Transverse colon (tissue), 4 donors: ENCODE results near the gene TMEM170A. TPM values are rescaled to one million over a fixed set of nuclear protein-coding genes. Genes with fewer than 3 reads are reported as not detected.

Experiments used
- DNase-seq: peaks from one replicate; pipeline ENCODE4 v3.0.0-alpha.2; 2019
- H3K27ac ChIP-seq, 4 donors: fragments of 200-600 bp; sonication (generic); 2 replicates each; pipeline ENCODE4 v1.5.1; 2016 to 2018; ENCODE audit warnings: inconsistent platforms in 4 of 4
- H3K27me3 ChIP-seq: fragments of 200-600 bp; sonication (generic); 2 replicates; pipeline ENCODE4 v1.5.1; 2017; ENCODE audit warnings: inconsistent platforms
- H3K36me3 ChIP-seq, 4 donors: fragments of 200-600 bp; sonication (generic); 2 replicates each; pipeline ENCODE4 v1.5.1; 2017 to 2019; ENCODE audit warnings: inconsistent platforms in 4 of 4
- H3K4me1 ChIP-seq, 4 donors: fragments of 200-600 bp; sonication (generic); 2 replicates each; pipeline ENCODE4 v1.5.1; 2017 to 2020; ENCODE audit warnings: inconsistent platforms in 4 of 4
- H3K4me3 ChIP-seq, 4 donors: fragments of 200-600 bp; sonication (generic); 1 replicate in 1 of 4; 2 replicates in 3 of 4; pipeline versions ENCODE4 v1.5.1 to v1.6.1; 2017 to 2019; ENCODE audit warnings: inconsistent platforms in 4 of 4
- H3K9me3 ChIP-seq, 2 donors: fragments of 200-600 bp; sonication (generic); 2 replicates each; pipeline ENCODE4 v1.5.1; 2017 to 2019; ENCODE audit warnings: inconsistent platforms in 2 of 2
- CTCF ChIP-seq, 5 experiments: fragments of 200-600 bp in 3 of 5; fragments of 450-650 bp in 2 of 5; sonication (generic) in 3 of 5; IDR thresholded peaks; 1 replicate in 2 of 5; 2 replicates in 3 of 5; pipeline ENCODE4 v1.5.1; 2016 to 2017; ENCODE audit warnings: antibody characterized with exemption in 5 of 5, inconsistent platforms in 3 of 5, mild to moderate bottlenecking in 2 of 5, moderate library complexity in 1 of 5
- EP300 ChIP-seq: sonication (generic); formaldehyde crosslinking; IDR thresholded peaks from one replicate; pipeline ENCODE4 v1.6.1; 2017; ENCODE audit warnings: antibody characterized with exemption, low read depth
- POLR2A ChIP-seq: fragments of 450-650 bp; IDR thresholded peaks from one replicate; pipeline ENCODE4 v1.6.1; 2016; ENCODE audit warnings: antibody characterized with exemption, mild to moderate bottlenecking, moderate library complexity
- POLR2AphosphoS5 ChIP-seq, 3 donors: sonication (generic); formaldehyde crosslinking; IDR thresholded peaks; one replicate each; pipeline ENCODE4 v1.6.1; 2016; ENCODE audit warnings: antibody characterized with exemption in 3 of 3
- WGBS, 2 donors: methylation state at CpG; one replicate each; pipeline ENCODE4 v1.1.5; 2018; ENCODE audit warnings: low coverage in 1 of 2; 5-methylcytosine and 5-hydroxymethylcytosine counted together
- in situ Hi-C, 4 donors: fragments of 200-750 bp; cut with MboI; loops; one replicate each; pipeline versions ENCODE4 v1.15.0 to v1.15.1; 2017; ENCODE audit warnings: low sequenced_read_pairs in 3 of 4, low pct_ligation_motif_present in 1 of 4, low pct_unique_long_range_greater_than_20kb in 1 of 4
- intact Hi-C: fragments of 100-400 bp; cut with DNase I; formaldehyde crosslinking; loops from one replicate; pipeline ENCODE4 v1.15.1; 2023; ENCODE audit warnings: low total_unique reads
- total RNA-seq, 4 donors: library from RNA; depleted of rRNA; stranded (reverse); fragments of >200 nt; gene quantifications; one replicate each; pipeline ENCODE4 v1.1.0, GENCODE V29; 2016

TMEM170A gene
- total RNA-seq, 4 donors from 2014 or later: 16.5 to 96.7 (median 49.2) TPM

DNA sequence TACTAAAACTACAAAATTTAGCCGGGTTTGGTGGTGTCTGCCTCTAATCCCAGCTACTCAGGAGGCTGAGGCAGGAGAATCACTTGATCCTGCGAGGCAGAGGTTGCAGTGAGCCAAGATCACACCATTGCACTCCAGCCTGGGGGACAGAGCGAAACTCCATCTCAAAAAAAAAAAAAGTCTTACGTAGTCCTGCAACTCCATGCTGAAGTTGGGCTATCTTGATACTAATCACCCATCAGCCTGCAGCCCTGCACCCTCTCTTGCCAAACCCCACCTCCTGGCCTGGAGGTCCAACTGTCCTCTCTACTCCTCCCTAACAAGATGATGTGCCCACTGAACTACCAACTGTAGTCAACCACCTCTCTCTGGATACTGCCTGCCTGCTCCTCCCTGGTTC lies 4.8 kb downstream of the TMEM170A start:
- DNase-seq: no peak
- WGBS, 2 donors: 96% methylated on average over 4 of the region's 4 CpGs; no CpG with 5 or more reads in 1 of the 2 donors
- TF ChIP-seq POLR2AphosphoS5 (IDR thresholded peaks at IDR 0.05) (no peak), POLR2A (no peak), EP300 (no peak), CTCF (IDR thresholded peaks at IDR 0.05) (no peak)
- intact Hi-C loops: no loop called here
- Histone ChIP-seq H3K4me1 (peaks cover 14 to 78% (median 66%) of the 10 kb centered on the region in 4 donors), H3K9me3 (no peaks in the 10 kb centered on the region), H3K27me3 (no peaks in the 10 kb centered on the region), H3K4me3 (no peak overlapping the region), H3K36me3 (no peaks in the 10 kb centered on the region), H3K27ac (peak overlapping the region in 2 of 4 donors; percentile 2 to 67)
- in situ Hi-C loops: loop anchor here in 2 of 4 donors (25.0 kb wide), 1 partner anchor 178 kb away; the partner anchor contains the start of genes KARS1 (in 2 of the 2) and TERF2IP (in 2 of the 2)

DNA sequence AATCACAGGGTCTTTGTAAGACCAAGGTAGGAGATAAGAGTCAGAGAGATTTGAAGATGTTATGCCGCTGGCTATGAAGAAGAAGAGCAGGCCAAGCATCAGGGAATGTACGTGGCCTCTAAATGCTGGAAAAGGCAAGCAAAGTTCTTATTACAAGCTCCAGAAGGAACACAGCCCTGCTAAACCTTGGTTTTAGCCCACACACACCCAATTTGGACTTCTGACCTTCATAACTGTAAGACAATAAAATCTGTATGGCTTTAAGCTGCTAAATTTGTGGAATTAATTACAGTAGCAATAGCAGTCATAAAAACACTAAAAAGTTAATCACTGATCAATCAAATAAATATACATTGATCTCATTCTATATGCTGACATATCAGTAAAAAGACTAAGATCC lies 6.0 kb downstream of the TMEM170A start:
- in situ Hi-C loops: loop anchor here in 2 of 4 donors (25.0 kb wide), 1 partner anchor 179 kb away; the partner anchor contains the start of genes KARS1 (in 2 of the 2) and TERF2IP (in 2 of the 2)
- no peaks in the 10 kb centered on the region for H3K36me3 ChIP-seq
- no peak overlapping the region for H3K4me3 ChIP-seq
- H3K27me3 ChIP-seq: no peaks in the 10 kb centered on the region
- no peaks in the 10 kb centered on the region for H3K9me3 ChIP-seq
- WGBS, 2 donors: 49 to 53% methylated on average over 2 of the region's 2 CpGs
- peaks cover 14 to 87% (median 67%) of the 10 kb centered on the region in 4 donors for H3K4me1 ChIP-seq
- peak overlapping the region; percentile 60 to 73 (median 68) for H3K27ac ChIP-seq
- TF ChIP-seq CTCF (IDR thresholded peaks at IDR 0.05): no peak
- no peak for TF ChIP-seq EP300
- no peak for TF ChIP-seq POLR2A
- TF ChIP-seq POLR2AphosphoS5 (IDR thresholded peaks at IDR 0.05): no peak
- no peak for DNase-seq
- intact Hi-C loops: no loop called here

DNA sequence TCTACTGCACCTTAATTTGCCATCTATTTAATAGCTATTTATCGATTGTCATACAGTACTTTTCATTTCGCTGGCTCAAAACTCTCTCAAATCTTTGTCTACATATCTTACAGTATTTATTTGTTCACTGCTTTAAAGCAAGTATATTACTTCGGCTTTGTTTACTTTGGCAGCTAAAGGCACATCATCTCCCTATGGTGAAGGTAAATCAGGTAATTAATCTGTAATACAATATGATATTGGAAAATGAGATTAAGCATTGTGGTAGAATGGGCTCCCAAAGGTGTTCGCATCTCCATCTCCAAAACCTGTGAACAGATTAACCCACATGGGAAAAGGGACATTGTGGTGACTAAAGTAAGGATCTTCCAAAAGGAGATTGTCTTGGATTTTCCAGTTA lies 6.5 kb downstream of the TMEM170A start:
- Histone ChIP-seq H3K4me3 (no peak overlapping the region), H3K9me3 (no peaks in the 10 kb centered on the region), H3K36me3 (no peaks in the 10 kb centered on the region), H3K27ac (peak overlapping the region; percentile 60 to 73 (median 68)), H3K4me1 (peaks cover 14 to 90% (median 68%) of the 10 kb centered on the region in 4 donors), H3K27me3 (no peaks in the 10 kb centered on the region)
- in situ Hi-C loops: loop anchor here in 2 of 4 donors (25.0 kb wide), 1 partner anchor 179 kb away; the partner anchor contains the start of genes KARS1 (in 2 of the 2) and TERF2IP (in 2 of the 2)
- WGBS, 2 donors: 54% methylated on average over 4 of the region's 4 CpGs
- DNase-seq: no peak
- intact Hi-C loops: no loop called here
- TF ChIP-seq POLR2AphosphoS5 (IDR thresholded peaks at IDR 0.05) (no peak), POLR2A (no peak), CTCF (IDR thresholded peaks at IDR 0.05) (no peak), EP300 (no peak)

GRCh38 chr16:75457485-75458021 lies 6.9 kb downstream of the TMEM170A start:
- peak; percentile 55 for DNase-seq
- WGBS, 2 donors: 55 to 67% methylated on average over 4 to 5 of the region's 5 CpGs
- Histone ChIP-seq H3K27me3 (no peaks in the 10 kb centered on the region), H3K9me3 (no peaks in the 10 kb centered on the region), H3K4me3 (no peak overlapping the region), H3K36me3 (no peaks in the 10 kb centered on the region), H3K27ac (peak overlapping the region; percentile 60 to 73 (median 68)), H3K4me1 (peaks cover 9 to 90% (median 67%) of the 10 kb centered on the region in 4 donors)
- TF ChIP-seq POLR2A (no peak), EP300 (no peak), POLR2AphosphoS5 (IDR thresholded peaks at IDR 0.05) (no peak), CTCF (IDR thresholded peaks at IDR 0.05) (no peak)
- in situ Hi-C loops: loop anchor here in 2 of 4 donors (25.0 kb wide), 1 partner anchor 180 kb away; the partner anchor contains the start of genes KARS1 (in 2 of the 2) and TERF2IP (in 2 of the 2)
- intact Hi-C loops: no loop called here
